GM13977 (cell line): Measurements from ENCODE around the gene ODR4.
"Not testable (repeated sequence)": the region's sequence is repeated elsewhere in the genome, so short reads cannot be mapped to it uniquely, and the experiment has no call there.

Source experiments
- DNase-seq: peaks from one replicate; pipeline ENCODE4 v3.0.0; 2012; ENCODE audit warnings: low spot score
- CTCF ChIP-seq: IDR thresholded peaks from 2 replicates; pipeline ENCODE4 v1.5.1; 2012; ENCODE audit warnings: mild to moderate bottlenecking, control low read depth; ENCODE audit not compliant: insufficient read depth; ENCODE audit errors: extremely low read depth, missing control alignments
- in situ Hi-C: fragments of 300-500 bp; cut with MboI; formaldehyde crosslinking; loops from one replicate; pipeline ENCODE4 v1.12.0; 2022; ENCODE audit warnings: low sequenced_read_pairs, low pct_unique_long_range_greater_than_20kb, mixed read lengths, inconsistent platforms; ENCODE audit not compliant: unreplicated experiment

The ODR4 gene

GRCh38 chr1:186440584-186440983, 64.9 kb downstream of the ODR4 start:
- in situ Hi-C loops: no loop called here
- DNase-seq: no peak
- no peak for TF ChIP-seq CTCF

DNA sequence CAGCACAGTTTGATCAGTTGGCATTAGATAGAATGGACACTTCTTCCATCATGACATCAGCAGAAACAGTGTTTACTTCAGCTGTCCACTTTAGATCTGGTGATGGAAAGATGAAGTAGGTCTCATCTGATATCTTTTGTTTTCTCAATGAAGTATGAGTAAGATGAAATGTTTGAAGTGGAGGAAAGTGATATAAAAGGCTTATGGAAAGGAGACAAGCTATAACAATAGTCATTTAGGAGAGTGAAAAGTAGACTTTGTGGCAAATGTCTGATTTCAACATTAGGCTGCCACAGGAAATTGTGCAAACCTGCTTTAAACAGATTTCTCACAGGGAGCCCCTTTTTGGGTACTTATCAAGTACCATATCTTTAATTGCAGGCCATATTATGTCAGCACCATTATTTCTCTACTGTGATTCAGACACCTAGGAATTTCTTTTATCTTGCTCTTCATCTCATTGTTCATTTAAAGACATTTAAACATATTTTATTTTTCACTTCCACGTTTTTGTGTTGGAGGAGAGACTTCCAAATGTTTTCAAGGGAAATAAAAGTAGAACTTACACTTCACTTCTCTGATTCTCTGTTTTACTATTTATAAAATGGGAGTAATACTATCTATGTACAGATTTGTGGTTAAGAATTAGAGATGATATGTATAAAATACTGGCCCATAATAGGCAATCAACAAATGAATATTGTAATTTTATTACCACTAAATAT, 67.2 kb downstream of the ODR4 start:
- DNase-seq: no peak

DNA sequence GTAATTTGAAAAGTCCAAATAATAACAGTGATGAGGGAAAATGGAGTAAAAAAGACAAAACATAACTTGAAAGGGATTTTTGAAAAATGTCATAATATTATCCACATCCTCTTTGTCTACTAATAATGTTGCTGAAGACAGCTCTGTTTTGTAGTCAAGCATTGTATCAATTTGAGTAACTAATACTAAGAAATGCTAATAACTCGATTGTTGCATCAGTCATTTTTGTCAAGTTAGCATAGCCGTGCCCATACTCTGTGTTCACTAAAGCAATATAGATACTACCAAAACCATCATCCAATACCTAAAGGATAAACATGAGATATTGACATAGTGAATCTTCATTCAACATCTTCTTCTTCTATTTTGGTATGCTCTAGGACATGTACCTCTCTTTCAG, 68.0 kb downstream of the ODR4 start:
- in situ Hi-C loops: no loop called here
- no peak for TF ChIP-seq CTCF
- no peak for DNase-seq

More for the DNA sequence above, 67.2 kb downstream of the ODR4 start:
- in situ Hi-C loops: no loop called here
- TF ChIP-seq CTCF: no peak

DNA sequence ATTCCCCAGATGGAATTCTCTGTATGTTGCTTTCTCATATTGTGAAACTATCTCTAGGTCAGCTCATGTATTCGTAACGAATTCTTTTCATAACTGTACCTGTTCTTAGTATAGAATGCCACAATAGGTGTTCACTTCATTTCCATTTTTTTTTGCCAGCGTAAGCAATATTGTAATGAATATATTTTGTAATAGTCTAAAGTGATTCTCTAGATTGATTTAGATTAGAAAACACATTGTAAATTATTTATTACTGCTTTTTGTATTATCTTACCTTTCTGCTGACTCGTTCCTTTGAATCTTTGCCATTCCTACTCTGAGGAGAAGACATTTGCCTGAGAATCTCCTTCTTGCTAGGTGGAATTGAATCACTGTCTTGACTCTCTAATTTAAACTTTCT, 70.5 kb downstream of the ODR4 start:
- in situ Hi-C loops: no loop called here
- TF ChIP-seq CTCF: no peak
- no peak for DNase-seq

DNA sequence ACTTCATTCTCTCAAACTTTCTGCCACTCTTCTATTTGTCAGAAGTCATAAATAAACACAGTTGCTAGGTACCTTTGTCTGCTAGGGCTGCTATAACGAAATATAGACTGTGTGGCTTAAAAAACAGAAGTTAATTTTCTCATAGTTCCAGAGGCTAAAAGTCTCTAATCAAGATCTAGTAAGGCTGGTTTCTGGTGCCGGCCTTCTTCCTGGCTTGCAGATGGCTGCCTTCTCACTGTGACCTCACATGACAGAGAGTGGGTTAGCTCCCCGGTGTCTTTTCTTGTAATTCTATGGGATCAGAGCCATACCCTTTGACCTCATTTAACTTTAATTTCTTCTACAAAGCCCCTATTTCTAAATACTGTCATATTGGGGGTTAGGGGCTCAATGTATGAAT, 79.3 kb downstream of the ODR4 start:
- no peak for DNase-seq
- in situ Hi-C loops: no loop called here
- TF ChIP-seq CTCF: no peak

GRCh38 chr1:186456729-186457255, 81.2 kb downstream of the ODR4 start:
- no peak for DNase-seq
- in situ Hi-C loops: no loop called here
- TF ChIP-seq CTCF: no peak

DNA sequence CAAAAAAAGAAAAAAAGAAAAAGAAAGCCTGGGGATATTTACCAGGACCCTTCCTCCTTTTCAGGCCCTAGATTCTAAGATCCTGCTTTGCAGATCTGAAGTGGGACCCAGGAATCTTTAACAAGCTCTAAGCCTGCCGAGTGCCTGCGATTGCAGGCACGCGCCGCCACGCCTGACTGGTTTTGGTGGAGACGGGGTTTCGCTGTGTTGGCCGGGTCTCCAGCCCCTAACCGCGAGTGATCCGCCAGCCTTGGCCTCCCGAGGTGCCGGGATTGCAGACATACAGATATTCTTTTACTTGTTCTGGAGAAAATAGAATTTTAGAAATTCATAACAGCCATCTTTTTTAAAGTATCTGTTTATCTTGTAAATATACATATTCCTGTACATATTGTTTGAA, 83.5 kb downstream of the ODR4 start:
- DNase-seq, in situ Hi-C loops: not testable (repeated sequence)
